NT2/D1 (cell line): ENCODE data around the gene CST4.

Source experiments
- DNase-seq: peaks from one replicate; pipeline ENCODE4 v3.0.0-alpha.2; 2011; ENCODE audit warnings: low read depth, low spot score
- H3K27me3 ChIP-seq: 2 replicates; pipeline ENCODE4 v1.6.0; 2011; ENCODE audit warnings: mild to moderate bottlenecking; ENCODE audit not compliant: insufficient read length, insufficient read depth
- H3K36me3 ChIP-seq: 2 replicates; pipeline ENCODE4 v1.6.1; 2011; ENCODE audit warnings: mild to moderate bottlenecking, low read length, mixed read lengths; ENCODE audit not compliant: insufficient read depth, insufficient read length
- H3K4me1 ChIP-seq: 2 replicates; pipeline ENCODE4 v1.5.1; 2011; ENCODE audit not compliant: insufficient read depth, insufficient read length
- H3K4me3 ChIP-seq: 2 replicates; pipeline ENCODE4 v1.5.1; 2011; ENCODE audit warnings: low read depth; ENCODE audit not compliant: insufficient read length
- H3K9ac ChIP-seq: 2 replicates; pipeline ENCODE4 v1.6.0; 2011; ENCODE audit warnings: low read depth; ENCODE audit not compliant: insufficient read length
- H3K9me3 ChIP-seq: 2 replicates; pipeline ENCODE4 v1.5.1; 2011; ENCODE audit warnings: mild to moderate bottlenecking, low read length; ENCODE audit not compliant: insufficient read depth
- SUZ12 ChIP-seq: IDR thresholded peaks from 2 replicates; pipeline ENCODE4 v1.6.1; 2011; ENCODE audit not compliant: insufficient read length, insufficient read depth; ENCODE audit errors: extremely low read depth
- YY1 ChIP-seq: IDR thresholded peaks from 2 replicates; pipeline ENCODE4 v1.6.1; 2011; ENCODE audit not compliant: insufficient read length, insufficient read depth
- ZNF274 ChIP-seq: IDR thresholded peaks from 2 replicates; pipeline ENCODE4 v1.6.1; 2011; ENCODE audit warnings: mild to moderate bottlenecking, low read depth, low read length

CST4 gene

GRCh38 chr20:23658989-23659609 lies 29.7 kb downstream of the CST4 start:
- H3K9ac ChIP-seq = no peak overlapping the region
- no peak overlapping the region for H3K4me3 ChIP-seq
- H3K36me3 ChIP-seq = no peaks in the 10 kb centered on the region
- H3K4me1 ChIP-seq = no peaks in the 10 kb centered on the region
- DNase-seq = no peak
- TF ChIP-seq YY1 (no peak), SUZ12 (no peak), ZNF274 (no peak)
- no peaks in the 10 kb centered on the region for H3K9me3 ChIP-seq
- no peaks in the 10 kb centered on the region for H3K27me3 ChIP-seq

- no peak for DNase-seq
- no peaks in the 10 kb centered on the region for H3K27me3 ChIP-seq
- no peaks in the 10 kb centered on the region for H3K36me3 ChIP-seq
- TF ChIP-seq ZNF274 (no peak), YY1 (no peak), SUZ12 (no peak)
- no peaks in the 10 kb centered on the region for H3K9me3 ChIP-seq
- H3K9ac ChIP-seq = no peak overlapping the region
- H3K4me1 ChIP-seq = no peaks in the 10 kb centered on the region
- no peak overlapping the region for H3K4me3 ChIP-seq
These were observed 30.5 kb downstream of the CST4 start for GRCh38 chr20:23658336-23658735.

- no peaks in the 10 kb centered on the region for H3K9me3 ChIP-seq
- no peak for TF ChIP-seq ZNF274
- no peak for TF ChIP-seq YY1
- no peak for TF ChIP-seq SUZ12
- H3K9ac ChIP-seq = no peak overlapping the region
- H3K4me3 ChIP-seq = no peak overlapping the region
- no peak for DNase-seq
- H3K36me3 ChIP-seq = no peaks in the 10 kb centered on the region
- no peaks in the 10 kb centered on the region for H3K4me1 ChIP-seq
- H3K27me3 ChIP-seq = no peaks in the 10 kb centered on the region
These were observed 31.6 kb downstream of the CST4 start for GRCh38 chr20:23657202-23657601.

- no peak for TF ChIP-seq YY1
- no peak for TF ChIP-seq ZNF274
- no peak for TF ChIP-seq SUZ12
- Histone ChIP-seq H3K4me1 (no peaks in the 10 kb centered on the region), H3K36me3 (no peaks in the 10 kb centered on the region), H3K9ac (no peak overlapping the region), H3K27me3 (no peaks in the 10 kb centered on the region), H3K4me3 (no peak overlapping the region), H3K9me3 (no peaks in the 10 kb centered on the region)
- no peak for DNase-seq
These were observed 32.5 kb downstream of the CST4 start for GRCh38 chr20:23656372-23656771.

- DNase-seq = no peak
- TF ChIP-seq SUZ12 (no peak), YY1 (no peak)
- Histone ChIP-seq H3K4me3 (no peak overlapping the region), H3K9me3 (no peaks in the 10 kb centered on the region), H3K36me3 (no peaks in the 10 kb centered on the region), H3K27me3 (no peaks in the 10 kb centered on the region), H3K9ac (no peak overlapping the region), H3K4me1 (no peaks in the 10 kb centered on the region)
These were observed 33.2 kb downstream of the CST4 start for GRCh38 chr20:23655491-23656211.

GRCh38 chr20:23654717-23655116 lies 34.1 kb downstream of the CST4 start:
- no peaks in the 10 kb centered on the region for H3K9me3 ChIP-seq
- no peak overlapping the region for H3K9ac ChIP-seq
- TF ChIP-seq YY1 (no peak), SUZ12 (no peak), ZNF274 (no peak)
- DNase-seq = no peak
- H3K4me3 ChIP-seq = no peak overlapping the region
- H3K4me1 ChIP-seq = no peaks in the 10 kb centered on the region
- no peaks in the 10 kb centered on the region for H3K36me3 ChIP-seq
- no peaks in the 10 kb centered on the region for H3K27me3 ChIP-seq

- no peak for DNase-seq
- no peak overlapping the region for H3K4me3 ChIP-seq
- TF ChIP-seq ZNF274 (no peak), SUZ12 (no peak), YY1 (no peak)
- no peaks in the 10 kb centered on the region for H3K36me3 ChIP-seq
- H3K27me3 ChIP-seq = no peaks in the 10 kb centered on the region
- no peaks in the 10 kb centered on the region for H3K9me3 ChIP-seq
- no peaks in the 10 kb centered on the region for H3K4me1 ChIP-seq
- H3K9ac ChIP-seq = no peak overlapping the region
These were observed 34.8 kb downstream of the CST4 start for GRCh38 chr20:23654000-23654399.
